ENCODE data around the gene SKP2.
"Not testable (repeated sequence)": the region's sequence is repeated elsewhere in the genome, so short reads cannot be mapped to it uniquely, and the experiment has no call there.

SKP2 gene

DNA sequence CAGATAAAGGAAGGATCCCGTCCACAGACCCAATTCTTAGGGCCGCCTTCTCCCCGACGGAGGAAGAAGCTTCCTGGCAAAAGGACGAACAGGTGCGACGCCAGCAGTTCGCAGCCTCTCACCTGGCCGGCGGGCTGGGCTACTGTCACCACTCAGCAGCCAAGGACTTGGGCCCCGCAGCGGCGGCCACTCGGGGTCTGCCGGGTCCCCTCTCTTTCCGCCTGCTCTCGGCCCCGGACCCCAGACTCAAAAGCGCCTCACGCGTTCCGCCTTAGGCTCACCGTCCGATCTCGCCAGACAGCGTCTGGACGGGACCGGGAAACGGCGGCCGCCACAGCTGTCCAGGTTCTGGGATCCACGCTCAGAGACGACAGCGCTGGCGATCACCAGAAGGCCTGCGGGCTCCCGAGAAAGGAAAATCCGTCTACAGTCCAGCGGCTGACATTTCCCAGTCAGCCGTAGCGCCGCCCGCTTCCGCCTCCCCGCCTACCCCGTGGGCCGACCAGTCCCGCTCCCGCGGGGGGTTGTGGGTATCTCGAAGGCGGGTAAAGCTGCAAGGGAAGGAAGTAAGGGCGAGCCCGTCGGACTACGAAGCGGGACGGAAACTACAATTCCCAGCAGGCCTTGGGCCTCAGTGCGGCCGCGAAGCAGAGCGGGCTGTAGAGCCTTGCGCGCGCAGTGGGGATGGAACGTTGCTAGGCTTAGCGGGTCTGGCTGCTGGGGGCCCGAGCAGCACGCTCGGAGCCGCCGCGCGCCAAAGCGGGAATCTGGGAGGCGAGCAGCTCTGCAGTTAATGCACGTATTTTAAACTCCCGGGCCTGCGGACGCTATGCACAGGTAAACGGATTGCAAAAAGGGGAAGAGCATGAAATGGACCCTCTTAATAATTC is at the start of gene SKP2, which contains the start of gene LMBRD2:
TSS of gene SKP2 (plus strand) at position 678 of the 890 bp plus-strand sequence. CDS start at position 830, 152 bp downstream.
TSS of gene LMBRD2 (minus strand) at position 454 of the 890 bp plus-strand sequence. CDS start 8,538 bp downstream, outside the sequence.
- DNase-seq (ENCODE audit: low spot score) = peak; percentile 99

DNA sequence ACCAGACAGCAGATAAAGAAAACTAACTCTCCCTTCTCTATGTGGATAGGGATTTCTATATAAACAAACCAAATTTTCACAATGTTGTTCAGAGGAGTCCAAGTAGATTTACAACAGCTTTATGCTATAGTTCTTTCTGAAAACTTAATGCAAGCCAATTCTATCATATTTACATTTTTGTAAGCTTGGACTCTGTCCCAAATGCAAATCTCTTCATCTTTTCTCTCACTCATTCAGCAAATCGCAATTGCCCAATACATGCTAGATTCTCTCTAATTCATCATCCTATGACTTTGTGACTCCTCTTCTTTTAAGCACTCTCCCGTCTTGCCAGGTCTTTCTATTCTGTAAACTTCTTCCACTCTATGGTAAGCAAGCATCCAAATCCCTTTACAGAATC is 46.1 kb upstream of the SKP2 start:
- DNase-seq (ENCODE audit: low spot score) = no peak

DNA sequence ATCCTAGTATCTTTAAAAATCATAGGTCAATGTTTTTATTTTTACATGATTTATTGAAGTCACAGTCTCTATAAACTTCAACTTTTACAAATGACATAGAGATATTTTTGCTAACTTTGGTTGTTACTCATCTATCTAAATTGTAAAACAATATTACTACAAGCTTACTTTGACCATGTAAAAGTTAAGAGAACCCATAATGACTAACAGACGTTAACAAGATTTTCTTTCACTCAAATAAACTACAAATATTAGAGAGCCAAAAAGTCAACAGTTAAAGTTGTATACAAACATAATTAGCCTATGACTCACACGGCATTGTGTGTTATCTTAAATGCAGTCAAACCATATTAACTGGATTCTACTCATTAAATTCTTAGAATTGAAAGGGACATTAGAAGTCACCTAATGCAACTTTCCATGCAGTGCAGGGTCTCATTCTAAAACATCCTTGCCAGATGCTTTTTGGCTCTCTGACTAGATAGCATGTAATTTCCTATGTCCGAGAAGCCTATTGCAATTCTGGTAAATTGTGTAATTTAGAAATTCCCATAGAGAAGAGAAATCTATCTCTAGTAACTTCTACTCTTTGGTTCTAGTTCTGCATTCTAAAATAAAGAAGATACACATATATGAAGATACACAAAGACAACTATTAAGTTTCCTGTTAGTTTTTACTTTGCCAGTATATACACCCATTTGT is 43.0 kb upstream of the SKP2 start:
- DNase-seq (ENCODE audit: low spot score) = no peak

DNA sequence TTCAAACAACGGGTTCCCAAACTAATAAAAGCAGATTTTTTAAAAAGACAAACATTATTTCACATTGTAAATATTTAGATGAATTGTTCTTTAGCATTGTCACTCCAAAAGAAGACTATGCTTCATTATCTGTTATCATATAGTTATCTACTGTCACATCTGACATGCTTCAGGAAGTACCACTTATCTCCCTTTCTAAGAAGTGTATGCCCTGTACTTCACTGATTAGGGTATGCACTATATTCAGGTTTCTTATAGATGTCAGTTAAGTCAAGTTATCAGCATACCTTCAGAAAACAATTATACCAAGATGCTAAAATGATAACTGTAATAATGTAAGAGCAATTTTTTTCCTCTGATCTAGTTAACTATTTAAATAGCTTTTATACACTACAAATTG is 40.7 kb upstream of the SKP2 start:
- DNase-seq (ENCODE audit: low spot score) = no peak

DNA sequence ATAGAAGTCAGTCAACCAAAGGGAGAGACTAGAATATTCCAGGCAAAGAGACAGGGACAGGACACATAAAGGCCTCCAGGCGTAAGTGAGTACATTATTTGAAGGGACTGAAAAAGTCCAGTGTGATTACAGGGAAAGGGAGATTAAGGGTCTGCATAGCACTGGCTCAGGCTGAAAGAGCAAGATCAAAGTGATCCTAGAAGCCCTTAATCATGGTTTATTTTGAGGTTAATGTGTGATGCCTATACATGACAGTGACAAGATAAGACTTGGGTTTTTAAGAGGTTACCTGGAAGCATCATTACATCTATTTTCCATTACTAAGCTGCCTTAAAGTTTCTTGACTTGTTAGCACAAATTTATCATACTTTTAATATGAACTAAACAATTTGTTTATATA is 26.0 kb upstream of the SKP2 start:
- no peak for DNase-seq (ENCODE audit: low spot score)

DNA sequence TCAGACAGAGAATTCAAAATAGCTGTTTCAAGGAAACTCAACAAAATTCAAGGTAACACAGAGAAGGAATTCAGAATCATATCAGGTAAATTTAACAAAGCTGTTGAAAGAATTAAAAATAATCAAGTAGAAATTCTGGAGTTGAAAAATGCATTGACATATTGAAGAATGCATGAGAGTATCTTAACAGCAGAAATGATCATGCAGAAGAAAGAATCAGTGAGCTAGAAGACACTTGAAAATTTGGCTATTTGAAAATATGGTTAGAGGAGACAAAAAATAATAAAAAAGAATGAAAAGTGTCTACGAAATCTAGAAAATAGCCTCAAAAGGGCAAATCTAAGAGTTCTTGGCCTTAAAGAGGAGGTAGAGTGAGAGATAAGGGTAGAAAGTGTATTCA is 23.1 kb upstream of the SKP2 start:
- DNase-seq (ENCODE audit: low spot score) = no peak

DNA sequence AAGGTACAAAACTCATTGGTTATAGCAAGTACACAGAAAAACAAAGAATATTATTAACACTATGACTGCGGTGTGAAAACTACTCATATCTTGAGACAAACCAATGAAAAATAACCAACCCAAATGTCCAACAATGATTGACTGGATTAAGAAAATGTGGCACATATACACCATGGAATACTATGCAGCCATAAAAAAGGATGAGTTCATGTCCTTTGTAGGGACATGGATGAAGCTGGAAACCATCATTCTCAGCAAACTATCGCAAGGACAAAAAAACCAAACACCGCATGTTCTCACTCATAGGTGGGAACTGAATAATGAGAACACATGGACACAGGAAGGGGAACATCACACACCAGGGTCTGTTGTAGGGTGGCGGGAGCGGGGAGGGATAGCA is 22.2 kb upstream of the SKP2 start:
- DNase-seq (ENCODE audit: low spot score) = not testable (repeated sequence)

DNA sequence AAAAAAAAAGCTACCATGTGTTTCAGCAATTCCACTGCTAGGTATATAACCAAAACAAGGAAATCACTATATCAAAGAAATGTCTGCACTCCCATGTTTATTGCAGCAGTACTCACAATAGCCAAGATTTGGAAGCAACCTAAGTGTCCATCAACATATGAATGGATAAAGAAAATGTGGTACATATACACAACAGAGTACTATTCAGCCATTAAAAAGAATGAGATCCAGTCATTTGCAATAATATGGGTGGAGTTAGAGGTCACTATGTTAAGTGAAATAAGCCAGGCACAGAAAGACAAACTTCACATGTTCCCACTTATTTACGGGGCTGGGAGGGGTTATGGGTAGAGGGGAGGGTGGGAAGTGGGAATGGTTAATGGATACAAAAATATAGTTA is 18.9 kb upstream of the SKP2 start:
- DNase-seq (ENCODE audit: low spot score) = not testable (repeated sequence)

DNA sequence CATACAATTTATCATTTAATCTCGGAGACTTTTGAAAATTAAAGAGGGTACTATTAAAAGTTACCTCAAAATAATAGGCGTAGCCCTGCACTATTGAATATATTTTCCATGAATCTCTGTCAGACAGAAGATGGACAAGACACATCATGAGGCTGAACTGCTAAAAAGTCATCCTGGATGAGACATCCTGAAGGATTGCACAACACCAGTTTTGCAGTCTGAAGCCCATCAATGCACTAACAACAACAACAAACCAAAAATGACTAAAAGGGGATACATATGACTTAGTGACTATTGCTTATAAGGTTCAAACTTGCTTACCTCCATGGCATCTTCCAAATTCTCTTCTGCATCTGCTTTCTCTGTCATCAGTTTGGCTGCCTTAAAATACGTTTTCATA is 15.9 kb upstream of the SKP2 start:
- no peak for DNase-seq (ENCODE audit: low spot score)

DNA sequence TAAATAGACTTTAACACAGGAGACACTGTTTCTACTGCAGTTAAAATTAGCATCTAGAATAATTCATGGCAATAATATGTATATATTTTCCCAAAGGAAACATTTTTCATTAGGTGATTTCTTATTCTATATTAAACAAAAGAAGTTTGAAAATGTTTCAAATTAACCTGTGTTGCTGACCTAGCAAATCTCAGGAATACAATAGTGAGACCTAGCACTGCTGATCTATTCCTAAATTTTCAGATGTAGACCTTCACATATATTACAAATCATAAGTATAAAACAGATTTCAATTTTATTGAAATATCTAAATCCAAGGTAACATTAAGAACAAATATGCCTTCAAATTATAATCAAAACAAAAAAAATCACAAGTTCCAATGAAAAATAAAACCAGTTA is 15.3 kb upstream of the SKP2 start:
- DNase-seq (ENCODE audit: low spot score) = no peak

DNA sequence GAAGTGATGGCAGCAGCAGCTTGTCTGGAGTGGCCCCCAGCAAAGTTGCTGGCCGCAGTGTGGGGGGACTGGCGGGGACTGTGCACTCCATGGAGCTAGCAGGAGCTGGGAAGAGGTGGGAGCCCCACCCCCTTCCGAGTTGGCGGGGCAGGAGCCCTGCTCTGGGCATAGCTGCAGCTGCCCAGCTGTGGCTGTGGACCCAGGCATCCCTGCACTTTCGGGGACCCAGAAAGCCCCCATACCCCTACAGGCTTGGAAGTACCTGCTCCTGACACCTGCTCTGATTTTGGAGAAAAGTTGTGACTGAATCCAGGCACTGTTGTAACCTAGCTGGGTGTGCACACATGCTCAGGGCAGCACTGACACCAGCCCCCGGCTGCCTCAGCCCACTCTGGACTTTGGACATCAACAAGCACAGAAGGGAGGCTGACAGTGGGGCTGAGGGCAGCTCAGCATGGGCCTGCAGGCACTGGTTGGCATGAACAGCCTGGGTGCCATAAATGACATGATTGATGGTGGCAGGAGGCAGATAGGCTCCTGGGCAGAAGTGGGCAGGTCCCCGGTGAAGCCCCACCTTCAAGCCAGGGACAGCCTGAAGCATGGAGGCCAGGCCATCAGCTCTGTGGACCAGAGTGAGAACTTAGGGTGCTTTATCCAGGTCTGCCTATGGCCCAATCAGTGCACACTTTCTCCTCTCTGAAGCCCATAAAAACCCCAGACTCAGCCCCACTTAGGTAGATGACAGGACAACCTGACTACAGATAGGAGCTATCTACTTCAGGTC is 12.8 kb upstream of the SKP2 start:
- no peak for DNase-seq (ENCODE audit: low spot score)

DNA sequence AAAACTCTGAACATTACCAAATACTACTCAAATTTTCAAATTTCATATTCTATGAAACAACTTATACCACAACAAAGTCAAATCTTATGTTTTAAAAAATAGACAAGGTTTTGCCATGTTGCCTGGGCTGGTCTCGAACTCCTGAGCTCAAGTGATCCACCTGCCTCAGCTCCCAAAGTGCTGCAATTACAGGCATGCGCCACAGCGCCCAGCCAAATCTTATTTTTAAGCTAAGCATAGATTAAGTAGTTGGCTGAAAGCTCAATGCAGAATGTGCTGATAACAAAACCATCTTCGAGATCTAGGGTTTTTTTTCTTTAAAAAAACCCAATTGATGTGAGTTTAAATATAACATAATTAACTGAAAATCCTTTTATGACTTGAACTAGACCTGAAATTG is 6.6 kb upstream of the SKP2 start:
- no peak for DNase-seq (ENCODE audit: low spot score)

DNA sequence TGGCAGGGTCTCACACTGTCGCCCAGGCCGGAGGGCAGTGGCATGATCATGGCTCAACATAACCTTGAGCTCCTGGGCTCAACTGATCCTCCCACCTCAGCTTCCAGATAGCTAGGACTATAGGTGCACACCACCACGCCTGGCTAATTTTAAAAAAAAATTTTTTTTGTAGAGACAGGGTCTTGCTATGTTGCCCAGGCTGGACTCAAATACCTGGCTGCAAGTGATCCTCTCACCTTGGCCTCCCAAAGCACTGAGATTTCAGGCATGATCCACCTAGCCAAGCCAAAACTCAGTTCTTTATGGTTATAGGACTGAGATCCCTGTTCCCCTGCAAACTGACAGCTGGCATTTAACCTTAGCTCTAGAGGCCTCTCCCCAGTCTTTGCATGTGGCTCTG is 5.5 kb upstream of the SKP2 start:
- DNase-seq (ENCODE audit: low spot score) = no peak

DNA sequence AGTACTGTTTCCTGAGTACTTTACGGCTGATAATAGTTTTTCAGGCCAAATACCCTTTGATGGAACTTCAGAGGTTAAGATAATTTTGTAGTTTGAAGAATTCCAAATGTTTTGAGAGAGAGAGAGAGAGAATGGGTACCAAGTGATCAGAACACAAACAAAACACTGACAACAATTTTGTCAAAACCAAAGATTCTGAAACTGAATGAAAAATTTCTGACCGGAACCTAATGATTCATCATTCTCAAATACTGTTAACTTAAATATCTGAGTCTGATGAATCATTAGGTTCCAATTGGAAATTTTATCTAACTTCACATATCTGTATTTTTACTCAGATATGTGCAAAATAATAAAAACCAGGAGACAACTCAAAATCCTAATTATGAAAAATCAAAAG is 4.2 kb upstream of the SKP2 start:
- no peak for DNase-seq (ENCODE audit: low spot score)

DNA sequence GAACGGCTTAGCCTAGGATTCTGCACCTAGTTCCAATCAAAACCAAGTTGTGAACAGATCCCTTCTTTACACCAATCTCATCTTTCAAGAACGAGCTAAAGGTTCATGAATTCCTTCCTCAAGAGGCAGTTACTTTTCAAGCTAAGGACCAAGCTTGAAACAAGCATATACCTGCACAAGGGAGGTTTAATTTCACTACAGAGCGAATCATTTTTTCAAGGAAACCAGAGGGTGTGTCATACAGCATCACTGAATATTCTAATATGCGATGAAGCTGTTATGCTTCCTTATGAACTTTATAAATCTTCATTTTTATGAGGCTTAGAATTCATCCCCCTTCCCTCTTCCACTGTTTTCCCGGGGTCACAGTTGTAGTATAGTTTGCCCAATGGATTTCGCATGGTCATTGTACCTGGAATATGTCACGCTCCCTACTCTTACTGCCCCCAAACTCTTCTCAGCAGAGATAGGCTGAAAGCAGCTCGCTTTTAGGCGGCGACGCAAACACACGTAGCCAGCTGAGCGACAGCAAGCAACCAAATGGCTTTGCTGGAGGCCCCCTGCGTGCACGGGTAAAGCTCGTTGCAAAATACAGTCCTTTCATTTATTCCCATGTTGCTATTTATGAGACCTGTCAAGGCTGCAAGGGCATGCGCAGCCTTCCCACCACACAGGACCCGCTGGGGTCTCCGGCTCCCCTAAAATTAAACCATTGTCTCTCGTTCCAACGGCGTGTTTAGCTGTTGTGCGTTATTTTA is 1.1 kb upstream of the SKP2 start:
- DNase-seq (ENCODE audit: low spot score) = peak; percentile 71

DNA sequence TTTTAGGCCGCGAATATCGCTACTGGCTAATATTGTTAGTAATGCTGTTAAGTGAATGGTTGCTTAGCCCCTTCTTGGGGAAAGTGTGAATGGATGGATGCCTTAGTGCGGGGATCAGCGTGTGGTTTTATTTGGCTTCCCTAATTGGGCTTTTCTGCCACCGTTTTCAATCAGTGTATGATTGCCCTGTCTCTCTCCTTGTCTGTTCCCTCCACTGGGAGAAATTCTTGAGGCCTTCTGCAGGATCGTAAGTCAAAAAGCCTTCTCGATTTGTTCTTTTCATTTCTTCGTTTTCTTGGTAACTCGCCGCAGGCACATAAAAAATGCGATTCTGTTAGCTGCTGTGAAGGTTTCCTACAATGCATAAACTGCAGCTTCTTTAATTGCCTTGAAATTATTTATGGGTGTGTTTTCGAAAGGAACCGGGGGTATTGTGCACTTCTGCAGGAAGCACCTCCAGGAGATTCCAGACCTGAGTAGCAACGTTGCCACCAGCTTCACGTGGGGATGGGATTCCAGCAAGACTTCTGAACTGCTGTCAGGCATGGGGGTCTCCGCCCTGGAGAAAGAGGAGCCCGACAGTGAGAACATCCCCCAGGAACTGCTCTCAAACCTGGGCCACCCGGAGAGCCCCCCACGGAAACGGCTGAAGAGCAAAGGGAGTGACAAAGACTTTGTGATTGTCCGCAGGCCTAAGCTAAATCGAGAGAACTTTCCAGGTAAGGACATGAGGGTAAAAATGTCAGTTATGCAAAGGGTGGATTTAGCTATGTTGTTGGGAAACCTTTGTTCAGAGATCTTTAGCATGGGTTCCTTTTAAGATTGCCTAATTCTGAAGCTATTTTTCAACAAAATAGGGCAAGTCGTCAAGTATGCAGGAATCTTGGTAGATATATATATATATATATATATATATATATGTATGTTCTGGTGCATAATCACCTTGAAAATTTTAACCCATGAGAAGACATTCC is 700 bp downstream of the SKP2 start:
- no peak for DNase-seq (ENCODE audit: low spot score)

DNA sequence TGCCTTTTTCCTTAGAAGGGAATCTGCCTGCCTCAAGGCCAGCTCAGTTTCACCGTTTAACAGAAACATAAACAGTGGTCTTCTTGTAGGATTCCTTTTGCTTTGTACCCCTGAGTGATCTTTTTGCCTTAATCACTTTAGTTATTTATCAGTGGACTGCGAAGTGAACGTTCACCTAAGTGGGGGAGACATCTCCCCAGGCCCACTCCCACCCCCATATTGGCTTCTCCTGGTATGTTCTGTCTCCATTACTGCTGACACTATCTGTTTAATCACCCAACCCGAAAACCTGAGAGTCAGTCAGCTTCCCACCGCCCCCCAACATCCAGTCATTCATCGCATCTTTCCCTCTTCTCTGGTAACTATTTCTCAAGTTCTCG is 1.4 kb downstream of the SKP2 start:
- DNase-seq (ENCODE audit: low spot score) = no peak

DNA sequence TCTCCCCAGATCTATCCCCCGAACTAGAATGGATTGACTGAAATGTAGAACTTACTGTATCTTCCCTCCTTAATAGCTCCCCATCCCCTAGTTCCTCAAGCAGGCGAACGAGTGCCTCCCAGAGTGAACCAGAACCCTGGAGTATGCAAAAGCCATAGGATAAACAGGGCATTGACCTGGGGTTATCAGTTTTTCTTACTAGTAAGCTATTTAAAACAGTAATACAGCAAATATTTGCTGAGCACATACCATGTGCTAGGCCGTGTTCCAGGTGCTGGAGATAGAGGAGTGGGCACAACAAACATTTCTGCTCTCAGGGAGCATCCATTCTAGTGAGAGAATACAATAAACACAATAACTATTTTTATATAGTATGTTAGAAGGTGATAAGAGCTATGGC is 1.8 kb downstream of the SKP2 start:
- no peak for DNase-seq (ENCODE audit: low spot score)

DNA sequence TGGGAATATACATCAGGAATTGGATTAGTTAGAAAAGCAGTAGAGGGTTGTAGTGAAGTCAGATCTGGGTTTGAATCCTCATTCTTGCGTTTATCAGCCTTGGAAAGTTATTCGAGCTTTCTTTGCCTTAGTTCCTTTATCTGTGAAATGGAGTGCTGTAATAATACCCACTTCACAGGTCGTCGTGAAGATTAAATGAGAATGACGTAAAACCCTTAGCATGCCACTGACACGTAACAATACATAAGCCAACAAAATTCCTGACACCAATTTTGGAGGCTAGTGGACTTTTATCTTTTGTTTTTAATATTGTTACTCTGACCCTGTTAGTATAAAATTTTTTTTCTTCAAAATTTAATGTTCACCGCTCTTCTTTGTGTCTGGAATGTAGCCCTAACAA is 3.4 kb downstream of the SKP2 start:
- DNase-seq (ENCODE audit: low spot score) = no peak

DNA sequence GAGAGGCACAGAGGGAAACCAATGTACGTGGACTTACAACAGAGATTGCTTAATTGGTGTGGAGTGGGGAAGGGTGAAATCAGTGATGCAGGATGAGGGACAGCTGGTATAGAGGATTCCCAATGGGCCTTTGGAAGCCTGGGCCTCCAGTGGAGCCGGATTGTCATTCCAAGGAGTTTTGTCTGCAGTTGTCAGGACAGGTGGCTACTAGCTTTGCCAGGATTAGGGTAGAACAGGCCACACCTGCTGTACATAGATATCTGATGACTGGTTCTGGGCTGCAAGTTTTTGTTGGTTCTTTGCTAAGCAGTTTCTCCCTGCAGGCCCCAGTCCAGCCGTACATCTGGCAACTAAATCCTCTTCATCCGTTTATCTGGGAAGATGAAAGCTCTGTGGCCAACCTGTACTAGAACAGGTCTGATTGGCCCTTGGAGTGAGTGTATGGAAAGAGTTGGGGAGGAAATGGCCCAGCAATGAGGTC is 4.2 kb downstream of the SKP2 start:
- DNase-seq (ENCODE audit: low spot score) = no peak

All from Ammon's horn (tissue), 1 donor.